ENCODE results near the gene SYT6.

Gene SYT6

DNA sequence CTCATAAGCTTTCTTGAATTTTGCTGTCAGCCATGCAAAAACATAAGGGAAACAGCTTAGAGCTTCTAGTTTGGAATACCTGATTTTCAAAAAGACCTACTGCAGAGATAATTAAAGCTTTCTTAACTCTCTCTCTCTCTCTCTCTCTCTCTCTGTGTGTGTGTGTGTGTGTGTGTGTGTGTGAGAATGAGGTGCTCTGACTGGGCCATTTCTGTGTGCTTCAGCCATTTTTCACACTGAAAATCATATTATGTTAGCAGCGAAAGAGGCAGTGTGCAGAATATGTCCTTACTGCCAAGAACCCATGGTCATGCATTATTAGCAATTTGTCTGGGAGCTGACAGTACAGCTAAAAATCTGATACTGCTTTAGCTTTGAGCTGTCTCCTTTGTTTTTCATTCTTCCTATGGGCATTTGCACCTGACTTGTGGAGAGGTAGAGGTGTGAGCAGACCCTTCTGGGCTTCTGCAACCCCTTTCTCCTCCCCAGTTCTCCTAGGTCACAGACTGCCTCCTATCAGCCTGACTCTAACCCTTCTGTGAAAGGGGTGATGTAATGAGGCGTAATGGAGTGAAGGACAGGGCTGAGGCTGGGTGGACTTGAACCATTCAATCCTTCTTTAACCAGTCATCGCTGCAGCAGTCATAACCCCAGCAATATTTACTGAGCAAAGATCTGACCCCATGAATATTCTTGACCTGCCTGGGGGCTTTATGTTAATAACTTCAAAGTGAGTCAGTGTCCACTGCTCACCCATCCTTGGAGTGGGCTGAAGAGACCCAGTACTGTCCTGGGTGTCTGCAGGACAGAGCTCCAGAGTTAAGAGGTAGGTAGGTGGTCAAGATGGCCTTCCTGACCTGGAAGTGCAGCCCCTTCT lies 61.2 kb downstream of the SYT6 start:
- no peak for DNase-seq (ENCODE audit: low read depth in 2 of 2)

DNA sequence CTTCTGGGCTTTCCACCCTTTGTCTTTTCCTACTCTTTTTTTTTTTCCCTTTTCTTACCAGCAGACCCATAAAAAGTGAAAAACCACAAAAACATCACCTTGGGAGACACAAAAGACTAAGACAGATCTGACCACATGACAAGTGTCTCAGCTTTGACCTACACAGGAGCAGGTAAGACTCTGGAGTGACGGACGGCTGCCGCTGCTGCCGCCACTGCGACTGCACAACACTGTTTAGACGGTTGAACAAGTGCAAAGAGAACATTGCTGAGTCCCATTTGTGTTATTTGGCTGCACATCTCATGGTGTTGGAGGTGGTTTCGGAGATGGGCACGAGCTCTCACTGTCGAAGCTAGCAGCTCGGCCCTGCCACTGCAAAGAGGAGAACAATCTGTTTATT lies 62.0 kb downstream of the SYT6 start:
- no peak for DNase-seq (ENCODE audit: low read depth in 2 of 2)

DNA sequence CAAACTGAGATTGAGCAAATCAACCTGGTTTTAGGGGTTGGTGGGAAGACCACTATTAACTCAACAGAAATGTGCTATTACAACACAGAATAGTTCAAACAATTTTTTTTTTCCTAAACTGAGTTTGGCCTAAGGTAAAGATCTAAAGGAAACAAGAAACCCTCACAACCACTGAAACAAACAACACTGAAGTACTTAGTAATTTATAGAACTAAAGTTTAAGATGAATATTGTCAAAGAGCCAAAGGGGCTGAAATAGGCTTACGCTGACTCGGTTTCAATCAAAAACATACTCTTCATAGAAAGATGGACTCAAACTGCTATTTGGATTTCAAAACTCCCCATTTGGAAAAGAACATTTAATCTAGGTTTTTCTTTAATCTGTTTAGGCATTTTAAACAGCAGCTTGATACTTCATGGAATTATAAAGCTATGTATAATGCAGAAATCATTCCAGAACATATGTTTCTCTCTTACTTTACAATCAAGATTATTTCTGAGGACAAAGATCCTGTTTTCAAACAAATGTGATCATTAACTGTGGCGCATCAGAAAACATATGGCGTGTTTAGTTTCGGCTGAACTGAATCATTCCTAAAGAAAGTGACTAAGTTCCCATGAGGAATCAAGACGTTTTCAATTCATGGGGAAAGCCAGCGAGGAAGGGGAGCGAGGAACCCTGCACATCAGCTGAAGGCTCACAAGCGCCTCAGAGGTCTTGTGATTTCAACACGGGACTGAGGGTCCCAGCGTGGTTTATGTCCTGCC lies 62.7 kb downstream of the SYT6 start:
- no peak for DNase-seq (ENCODE audit: low read depth in 2 of 2)

DNA sequence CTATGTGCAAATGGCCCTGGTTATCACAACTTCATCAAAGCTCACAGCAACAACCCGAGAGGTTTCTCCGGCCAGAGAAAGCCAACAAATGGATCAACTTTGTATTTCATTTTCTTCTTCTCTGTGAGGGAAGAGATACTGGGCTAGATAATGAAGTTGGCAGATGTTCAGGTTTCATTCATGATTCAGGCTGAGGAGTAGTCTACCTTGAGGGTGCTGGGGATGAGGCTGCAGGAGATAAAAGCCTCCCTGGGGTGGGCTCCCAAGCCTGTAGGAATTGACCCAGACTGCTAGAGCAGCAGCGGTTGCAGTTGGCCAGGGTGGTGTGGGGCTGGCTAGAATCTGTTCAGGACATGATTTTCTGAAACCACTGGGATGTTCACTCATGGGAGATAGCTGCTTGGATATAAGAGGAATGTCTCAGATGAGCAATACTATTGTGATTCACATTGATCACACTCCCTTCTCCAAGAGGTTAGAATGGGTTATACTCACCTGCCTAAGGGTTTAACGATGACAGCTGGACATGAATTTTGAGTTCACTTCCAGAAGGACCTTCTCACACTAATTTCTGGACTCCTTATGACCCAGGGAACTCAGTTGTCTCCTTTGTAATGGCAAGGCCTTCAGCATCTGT lies 64.0 kb downstream of the SYT6 start:
- DNase-seq (ENCODE audit: low read depth in 2 of 2): no peak

DNA sequence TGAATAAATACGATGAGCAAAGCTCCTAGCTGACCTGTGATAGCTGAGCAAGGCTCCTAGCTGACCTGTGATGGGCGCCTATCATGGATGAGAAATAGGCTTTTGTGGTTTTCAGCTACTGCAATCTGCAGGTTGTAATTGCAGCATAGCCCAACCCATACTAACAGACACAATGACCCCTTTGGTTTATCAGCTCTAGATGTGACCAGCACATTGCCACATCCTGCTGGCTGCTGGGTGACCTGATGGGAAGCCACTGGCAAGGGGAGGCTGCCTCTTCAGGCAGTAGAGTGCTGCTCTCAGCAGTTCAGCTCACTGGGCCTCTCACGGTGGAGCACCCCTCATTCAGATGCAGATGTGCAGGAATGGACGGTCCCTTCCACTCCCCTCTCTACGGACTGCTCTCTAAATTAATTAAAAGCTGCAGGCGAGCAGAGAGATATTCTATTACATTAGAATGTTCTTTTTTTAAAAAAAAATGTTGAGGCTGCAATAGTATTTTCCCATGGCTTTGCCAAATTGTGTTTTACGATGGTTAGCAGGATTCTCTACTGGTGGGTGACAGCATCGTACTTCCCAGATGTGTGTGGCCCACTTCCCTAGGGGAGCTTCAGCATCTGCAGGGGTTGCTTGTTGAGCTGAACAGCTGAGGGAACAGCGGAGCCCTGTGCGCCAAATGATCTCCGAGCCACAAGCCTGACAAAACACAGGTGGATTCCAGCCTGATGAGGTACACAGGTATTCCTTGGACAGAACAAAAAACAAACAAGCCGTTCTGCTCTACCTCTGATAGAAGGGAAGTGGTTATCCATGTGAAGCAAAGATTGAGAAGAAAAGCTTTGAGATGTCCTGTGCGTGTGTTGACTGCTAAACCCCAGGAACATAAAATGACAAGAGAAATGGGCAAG lies 65.0 kb downstream of the SYT6 start:
- no peak for DNase-seq (ENCODE audit: low read depth in 2 of 2)

DNA sequence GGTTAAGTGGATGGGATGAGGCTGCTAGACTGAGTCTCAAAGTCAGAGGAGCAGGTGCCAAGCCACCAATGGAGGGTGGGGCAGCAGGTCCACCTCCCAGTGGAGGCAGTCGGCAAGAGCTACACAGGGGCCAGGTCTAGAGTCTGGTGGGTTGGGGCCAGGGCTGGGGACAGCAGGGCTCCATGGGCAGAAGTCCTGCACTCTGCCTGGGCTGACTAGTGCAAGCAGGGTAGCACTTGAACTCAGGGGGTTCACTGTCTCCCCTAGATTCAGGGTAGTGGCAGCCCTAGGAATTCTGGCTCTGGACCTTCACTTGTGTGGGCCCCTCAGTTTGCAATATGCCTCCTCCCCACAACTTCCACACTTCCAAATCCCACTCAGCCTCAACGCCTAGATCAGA lies 66.2 kb downstream of the SYT6 start:
- no peak for DNase-seq (ENCODE audit: low read depth in 2 of 2)

DNA sequence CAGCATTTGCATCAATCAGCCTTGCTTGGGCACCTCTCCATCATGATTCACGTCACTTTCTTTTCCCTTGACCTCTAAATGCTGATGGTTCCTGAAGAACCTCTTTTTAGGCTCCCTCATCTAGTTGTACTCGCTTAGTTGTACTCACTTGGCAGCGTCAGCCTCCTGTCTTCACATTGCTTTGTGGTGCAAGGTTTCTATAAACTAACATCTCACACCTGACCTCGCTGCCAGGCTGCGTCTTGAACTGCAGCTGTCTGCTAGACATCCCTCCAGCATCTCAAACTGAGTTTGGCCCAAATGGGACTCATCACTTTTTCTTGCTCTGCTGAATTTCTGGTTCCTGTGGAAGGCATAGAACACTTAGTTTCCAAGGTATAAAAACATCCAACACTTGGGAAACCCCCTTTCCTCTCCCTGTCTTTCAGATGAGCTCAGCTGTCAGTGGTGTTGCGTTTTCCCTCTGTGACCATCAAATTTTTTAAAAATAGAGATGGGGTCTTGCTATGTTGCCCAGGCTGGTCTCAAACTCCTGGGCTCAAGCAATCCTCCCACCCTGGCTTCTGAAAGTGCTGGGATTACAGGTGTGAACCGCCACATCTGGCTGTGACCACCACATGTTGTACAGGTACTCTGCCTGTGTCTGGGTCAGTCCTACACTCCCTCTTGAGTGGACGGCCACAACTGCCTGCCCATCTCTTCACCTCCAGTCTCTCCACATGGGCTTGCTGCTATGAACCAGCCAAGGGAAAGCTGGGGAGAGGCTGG lies 66.9 kb downstream of the SYT6 start:
- DNase-seq (ENCODE audit: low read depth in 2 of 2): no peak

DNA sequence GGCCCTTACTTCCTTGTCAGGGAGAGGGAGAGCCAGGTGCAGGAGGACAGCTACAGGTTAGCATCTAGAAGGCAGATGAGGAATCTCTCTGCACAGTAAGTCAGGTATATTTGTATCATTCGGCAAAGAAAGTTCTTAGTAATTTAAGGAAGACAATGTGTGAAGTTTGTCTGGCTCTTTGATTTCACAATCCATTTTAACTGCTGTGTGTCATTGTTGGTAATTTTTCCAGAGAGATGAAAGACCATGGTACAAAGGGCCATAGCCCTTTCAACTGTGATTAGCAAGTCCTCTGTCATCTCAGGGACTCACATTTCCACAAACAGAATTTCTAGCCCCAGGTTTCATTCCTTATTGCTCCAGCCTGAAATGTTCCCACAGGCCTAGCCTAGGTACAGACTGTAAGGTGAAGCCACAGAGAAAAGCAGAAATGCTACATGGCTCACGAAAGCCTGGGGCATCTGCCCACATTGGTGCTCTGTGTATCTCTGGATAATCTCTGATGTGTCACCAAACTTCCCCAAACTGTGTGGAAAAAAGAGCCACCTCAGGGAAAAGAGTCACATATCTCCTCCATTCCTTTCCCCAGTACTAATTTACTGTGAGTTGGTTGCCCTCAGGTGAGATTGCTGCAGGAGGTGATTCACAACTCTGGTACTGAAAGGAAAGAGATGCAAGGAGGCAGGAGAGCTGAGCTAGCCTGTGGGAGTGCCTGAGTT lies 70.6 kb downstream of the SYT6 start:
- DNase-seq (ENCODE audit: low read depth in 2 of 2): no peak

DNA sequence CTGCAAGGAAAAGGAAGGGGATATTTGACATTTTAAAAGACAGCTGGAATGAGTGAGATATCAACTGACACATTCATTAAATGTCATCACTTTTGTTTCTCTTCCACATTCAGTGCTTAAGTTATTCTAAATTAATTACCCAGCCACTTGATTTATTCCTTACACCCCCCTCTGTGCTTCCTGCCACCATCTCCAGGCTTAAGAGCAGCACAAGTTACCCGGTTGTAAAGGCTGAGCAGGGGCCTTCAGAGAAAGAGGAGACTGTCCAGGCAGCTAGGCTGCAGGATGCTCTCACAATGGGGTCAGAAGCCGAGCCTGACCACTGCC lies 71.4 kb downstream of the SYT6 start:
- DNase-seq (ENCODE audit: low read depth in 2 of 2): no peak

DNA sequence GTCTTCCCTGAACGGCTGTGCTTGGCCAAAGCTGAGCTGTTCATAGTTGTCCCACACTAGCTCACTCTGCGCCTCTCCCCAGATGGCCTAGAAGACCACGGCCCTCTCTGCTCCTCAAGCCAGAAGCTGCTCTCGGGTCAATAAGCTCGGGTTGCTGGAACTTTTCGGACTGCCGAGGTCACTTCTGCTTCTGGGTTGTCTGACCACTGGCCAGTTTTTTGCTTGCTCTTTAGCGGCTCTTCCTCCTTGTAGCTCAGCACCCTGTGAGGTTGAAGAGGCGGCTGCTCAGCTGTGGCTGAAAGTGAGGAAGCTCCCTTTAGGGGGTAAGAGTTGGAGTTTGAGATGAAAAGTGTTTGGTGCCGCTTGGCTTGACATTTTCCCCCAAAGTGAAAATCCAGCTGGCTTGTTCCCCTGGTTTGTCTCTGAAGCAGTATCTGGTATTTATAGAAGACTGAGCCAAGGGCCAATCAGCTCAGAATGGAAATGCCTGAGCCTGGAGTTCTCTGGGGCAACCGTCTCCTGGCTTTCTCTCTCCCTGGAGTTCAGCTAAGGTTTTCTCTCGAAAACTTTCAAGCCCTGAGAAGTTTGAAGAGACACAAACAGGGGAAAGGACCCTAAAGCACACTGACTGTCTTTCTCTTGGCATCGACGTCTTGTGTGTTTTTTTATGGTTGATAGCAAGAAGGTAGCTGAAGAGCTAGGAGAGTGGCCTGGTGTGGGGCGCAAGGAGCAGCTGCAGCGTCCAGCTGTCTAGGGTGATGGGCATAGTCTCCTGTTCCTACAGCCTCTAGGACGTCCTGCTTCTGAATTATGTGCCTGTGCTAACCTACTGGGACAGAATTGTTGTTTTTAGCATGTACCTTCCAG lies 72.0 kb downstream of the SYT6 start:
- no peak for DNase-seq (ENCODE audit: low read depth in 2 of 2)

DNA sequence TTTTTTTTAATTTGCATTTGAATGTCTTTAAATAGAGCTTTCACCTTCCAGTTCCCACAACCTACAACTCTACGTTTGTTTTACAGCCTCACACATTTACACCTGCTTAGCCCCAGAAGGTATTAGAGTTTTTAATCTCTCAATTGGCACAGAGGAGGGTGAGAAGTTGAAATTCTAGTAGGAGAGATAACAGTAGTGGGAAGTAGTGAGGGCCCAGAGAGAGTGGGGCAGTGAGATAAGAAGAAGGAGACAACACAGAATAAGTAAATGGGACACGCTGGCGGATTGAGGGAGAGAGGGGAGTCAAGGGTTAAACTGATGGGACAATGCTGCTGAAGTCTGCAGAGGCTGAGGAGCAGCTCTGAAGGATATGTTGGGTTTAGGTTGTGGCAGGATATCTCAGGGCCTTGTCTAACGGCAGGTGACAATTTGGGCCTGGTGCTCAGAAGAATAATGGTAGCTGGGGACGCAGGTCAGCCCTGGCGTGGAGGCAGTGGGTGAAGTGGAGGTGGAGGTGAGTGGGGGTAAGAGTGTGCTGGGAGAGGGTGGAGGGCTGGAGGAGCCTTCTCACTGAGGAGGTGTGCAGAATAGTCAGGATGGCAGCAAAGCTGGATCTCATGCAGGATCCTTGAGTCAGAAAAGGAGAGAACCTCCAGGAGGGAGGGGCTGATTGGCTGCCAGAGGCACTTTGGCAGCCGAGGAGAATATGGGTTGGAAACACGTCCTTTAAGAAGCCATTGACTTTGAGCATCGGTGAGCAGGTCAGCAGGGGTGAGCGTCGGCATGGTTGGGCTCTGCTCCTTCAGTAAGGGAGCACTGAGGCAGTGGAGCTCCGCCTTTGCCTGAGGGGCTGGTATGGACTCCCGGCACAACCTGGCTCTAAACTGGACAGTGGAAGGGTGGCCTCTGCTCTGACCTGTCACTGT lies 72.9 kb downstream of the SYT6 start:
- DNase-seq (ENCODE audit: low read depth in 2 of 2): no peak

DNA sequence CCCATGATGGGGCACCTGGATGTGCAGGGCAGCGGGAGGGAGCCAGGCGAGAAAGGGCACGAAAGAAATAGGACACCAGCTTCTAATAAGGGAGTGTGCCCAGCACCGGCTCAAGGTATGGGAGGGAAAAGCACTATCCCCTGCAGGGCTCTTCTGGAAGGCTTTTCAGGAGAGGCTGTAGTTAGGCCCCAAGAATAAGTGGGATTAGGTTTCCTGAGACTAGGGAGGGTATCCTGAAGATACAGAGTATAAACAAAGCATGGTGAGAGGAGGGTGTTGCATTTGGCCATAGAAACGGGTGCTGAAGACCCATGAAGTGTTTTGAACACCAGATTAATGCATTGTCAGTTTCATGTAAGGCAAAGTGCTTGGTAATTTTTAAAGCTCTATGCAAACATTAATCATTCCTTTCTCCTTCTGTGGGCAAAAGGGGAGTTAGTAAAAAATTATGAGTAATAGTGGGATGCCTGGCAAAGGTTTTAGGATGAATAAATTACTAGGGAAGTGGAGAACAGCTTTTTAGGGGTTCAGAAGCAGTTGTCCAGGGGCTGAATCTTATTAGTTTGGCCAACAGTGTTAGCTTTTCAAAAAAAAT lies 74.0 kb downstream of the SYT6 start:
- no peak for DNase-seq (ENCODE audit: low read depth in 2 of 2)

DNA sequence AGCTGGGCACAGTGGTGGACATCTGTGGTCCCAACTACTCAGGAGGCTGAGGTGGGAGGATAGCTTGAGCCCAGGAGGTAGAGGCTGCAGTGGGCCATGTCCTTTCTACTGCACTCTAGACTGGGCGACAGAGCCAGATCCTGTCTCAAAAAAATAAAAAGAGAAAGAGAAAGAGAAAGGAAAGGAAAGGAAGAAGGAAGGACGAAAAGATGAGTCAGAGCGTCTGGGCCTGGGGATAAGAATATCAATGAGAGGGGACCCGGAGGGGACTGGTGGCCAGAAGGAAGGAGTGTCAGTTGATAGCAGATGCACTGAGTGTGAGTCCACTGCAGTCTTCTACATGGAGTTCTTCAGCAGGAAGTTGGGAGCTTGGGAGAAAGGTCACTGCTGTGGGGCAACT lies 75.6 kb downstream of the SYT6 start:
- DNase-seq (ENCODE audit: low read depth in 2 of 2): no peak

DNA sequence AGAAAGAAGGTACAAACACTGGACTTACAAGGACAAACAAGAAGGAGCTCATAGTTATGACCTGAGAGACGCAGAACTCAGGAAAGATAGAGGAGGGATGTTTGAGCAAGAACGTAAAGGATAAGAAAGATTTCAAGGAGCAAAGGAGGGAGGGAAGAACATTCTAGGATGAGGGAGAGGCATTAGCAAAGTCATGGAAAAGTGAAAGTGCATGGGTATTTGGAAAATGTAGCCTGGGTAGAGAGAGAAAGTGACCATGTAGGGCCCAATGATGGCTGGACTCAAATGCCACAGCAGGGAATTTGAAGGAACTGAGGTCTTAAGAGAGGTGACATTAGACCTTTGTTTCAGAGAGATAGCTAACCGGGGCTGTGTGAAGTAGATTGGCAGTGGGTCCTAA lies 76.5 kb downstream of the SYT6 start:
- no peak for DNase-seq (ENCODE audit: low read depth in 2 of 2)

DNA sequence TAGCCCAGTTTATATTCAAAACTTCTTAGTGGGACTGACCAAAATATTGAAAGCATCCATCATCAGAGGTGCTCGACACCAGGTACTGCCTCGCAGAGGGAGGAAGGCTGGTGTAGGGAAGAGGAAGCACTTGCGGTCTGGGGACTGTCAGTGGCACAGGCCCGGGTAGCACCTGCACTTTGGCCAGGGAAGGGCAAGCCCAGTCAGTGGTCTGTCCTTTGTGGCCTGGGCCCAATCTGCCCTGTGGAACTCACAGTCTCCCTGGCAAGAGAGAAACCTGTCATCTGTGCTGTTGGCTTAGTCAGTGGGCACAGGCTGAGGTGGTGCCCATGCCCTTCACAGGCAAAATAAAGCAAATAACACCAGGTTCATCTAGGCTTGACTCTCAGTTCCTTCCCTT lies 77.4 kb downstream of the SYT6 start:
- DNase-seq (ENCODE audit: low read depth in 2 of 2): no peak

DNA sequence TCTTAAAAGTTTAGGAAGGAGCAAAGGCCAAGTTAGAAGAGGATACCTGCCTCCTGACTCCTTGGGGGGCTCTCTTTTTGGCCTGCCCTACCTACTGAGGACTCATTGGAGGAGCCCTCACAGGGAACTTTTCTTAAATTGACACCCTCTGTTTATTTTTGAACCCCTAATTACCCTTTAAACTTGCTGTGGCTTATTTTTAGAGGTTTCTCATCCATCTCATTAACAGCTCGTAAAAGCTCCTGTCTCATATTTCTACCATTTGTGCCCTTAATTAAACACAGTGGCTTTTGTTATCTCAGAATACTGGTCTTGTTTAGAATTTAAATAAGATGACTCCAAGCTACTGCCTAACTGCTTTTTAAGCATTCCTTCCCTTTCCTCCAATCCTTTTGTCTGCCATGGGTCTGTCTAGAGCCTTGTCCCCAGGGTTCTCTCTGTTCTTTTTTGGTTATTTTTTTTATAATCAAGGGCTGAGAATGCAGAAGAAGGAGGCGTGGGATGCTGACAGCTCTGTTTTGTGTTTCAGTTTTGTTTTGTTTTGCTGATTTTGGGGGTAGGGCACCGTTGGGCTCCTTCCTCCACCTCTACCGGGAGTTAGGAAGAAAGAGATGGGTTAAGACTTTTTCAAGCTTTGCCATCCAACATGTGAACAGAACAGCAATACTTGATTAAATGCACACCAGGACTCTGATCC lies 78.0 kb downstream of the SYT6 start:
- no peak for DNase-seq (ENCODE audit: low read depth in 2 of 2)

DNA sequence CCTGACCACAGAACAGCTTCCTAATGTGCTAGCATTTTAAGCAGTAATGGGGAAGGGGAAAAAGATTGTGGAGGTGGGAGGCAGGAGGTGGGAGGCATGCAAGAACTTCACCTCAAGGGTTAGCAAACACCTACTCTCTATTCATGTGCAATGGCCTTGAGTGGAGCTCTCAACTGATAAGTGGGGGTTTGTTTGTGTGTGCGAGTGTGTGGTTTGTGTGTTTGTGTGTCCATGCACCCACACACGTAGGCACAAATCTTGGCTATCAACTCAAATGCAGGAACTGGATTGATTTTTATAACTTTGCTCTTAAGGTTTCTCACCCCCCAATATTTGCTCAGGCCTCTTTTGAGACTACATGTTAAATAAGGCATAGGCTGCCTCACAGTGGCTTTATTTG lies 78.6 kb downstream of the SYT6 start:
- DNase-seq (ENCODE audit: low read depth in 2 of 2): no peak

All from stimulated activated CD4-positive, alpha-beta T cell treated with anti-CD3 and anti-CD28 coated beads, Interleukin-1b, Interleukin-23, amount 100 ng/mL, for 1 hour (primary cell).